CD8-positive, alpha-beta memory T cell (primary cell): ENCODE measurements around the gene PROSER1. TPM values are rescaled to one million over a fixed set of nuclear protein-coding genes. Genes with fewer than 3 reads are reported as not detected.
"Not testable (repeated sequence)": the region's sequence is repeated elsewhere in the genome, so short reads cannot be mapped to it uniquely, and the experiment has no call there.

ENCODE experiments used
- CTCF ChIA-PET: fragments of 350-600 bp; sonication (Branson Sonifier 250); formaldehyde crosslinking; loops from one replicate; lab custom pipeline; 2021; ENCODE audit warnings: antibody characterized with exemption; lab: Charles Lee
- POLR2A ChIA-PET: fragments of 350-600 bp; sonication (Branson Sonifier 250); formaldehyde crosslinking; loops from one replicate; lab custom pipeline; 2021; ENCODE audit warnings: antibody characterized with exemption; lab: Charles Lee
- DNase-seq, 5 donors: peaks; one replicate each; pipeline versions ENCODE4 v3.0.0 to v3.0.0-alpha.2; 2020 to 2022; ENCODE audit warnings: mixed read lengths in 1 of 5
- H3K27ac ChIP-seq: one replicate; pipeline ENCODE4 v1.7.0; 2013; ENCODE audit warnings: low read depth, mild to moderate bottlenecking, low read length, moderate library complexity
- H3K27me3 ChIP-seq: 2 replicates; pipeline ENCODE4 v1.7.0; 2013; ENCODE audit warnings: low read length, mild to moderate bottlenecking; ENCODE audit not compliant: insufficient read depth, poor library complexity, severe bottlenecking
- H3K36me3 ChIP-seq: 2 replicates; pipeline ENCODE4 v1.7.0; 2013; ENCODE audit warnings: mild to moderate bottlenecking, low read length, moderate library complexity; ENCODE audit not compliant: insufficient read depth
- H3K4me1 ChIP-seq: 2 replicates; pipeline ENCODE4 v1.7.0; 2013; ENCODE audit warnings: mild to moderate bottlenecking, low read length, moderate library complexity; ENCODE audit not compliant: insufficient read depth
- H3K4me3 ChIP-seq: 2 replicates; pipeline ENCODE4 v1.7.0; 2013; ENCODE audit warnings: mild to moderate bottlenecking, low read length
- H3K9me3 ChIP-seq: 2 replicates; pipeline ENCODE4 v1.7.0; 2013; ENCODE audit warnings: mild to moderate bottlenecking, low read length
- H3K27ac Mint-ChIP-seq, 8 donors: one replicate each; pipeline ENCODE4 v1.8.0; 2020 to 2021; ENCODE audit warnings: mixed read lengths in 8 of 8, mild to moderate bottlenecking in 6 of 8, inconsistent platforms in 3 of 8, moderate library complexity in 3 of 8
- H3K27me3 Mint-ChIP-seq, 2 donors: one replicate each; pipeline ENCODE4 v1.8.0; 2020 to 2021; ENCODE audit warnings: mixed read lengths in 2 of 2, mild to moderate bottlenecking in 1 of 2, moderate library complexity in 1 of 2
- H3K36me3 Mint-ChIP-seq, 3 donors: one replicate each; pipeline ENCODE4 v1.8.0; 2020 to 2021; ENCODE audit warnings: mixed read lengths in 3 of 3, inconsistent platforms in 1 of 3, mild to moderate bottlenecking in 1 of 3
- H3K4me1 Mint-ChIP-seq, 3 donors: one replicate each; pipeline ENCODE4 v1.8.0; 2020 to 2021; ENCODE audit warnings: mixed read lengths in 3 of 3, inconsistent platforms in 1 of 3, mild to moderate bottlenecking in 1 of 3
- H3K4me3 Mint-ChIP-seq, 7 donors: one replicate each; pipeline ENCODE4 v1.8.0; 2020 to 2021; ENCODE audit warnings: mixed read lengths in 7 of 7, mild to moderate bottlenecking in 6 of 7, moderate library complexity in 4 of 7, inconsistent platforms in 2 of 7
- H3K9me3 Mint-ChIP-seq, 5 donors: one replicate each; pipeline ENCODE4 v1.8.0; 2020 to 2022; ENCODE audit warnings: mixed read lengths in 5 of 5, mild to moderate bottlenecking in 3 of 5, moderate library complexity in 2 of 5, inconsistent platforms in 1 of 5
- polyA plus RNA-seq: library from polyadenylated mRNA; unstranded; fragments of 300-500 nt; fragmentation: Illumina TruSeq; gene quantifications from one replicate; pipeline ENCODE4 v1.2.3, GENCODE V29; 2021
- total RNA-seq, 2 experiments: library from RNA; stranded (reverse); gene quantifications; one replicate each; pipeline ENCODE4 v1.2.3, GENCODE V29; 2021

PROSER1 gene
- total RNA-seq (10 to 100 TPM; 84.8 to 96.6 TPM), polyA plus RNA-seq (20.2 TPM)

DNA sequence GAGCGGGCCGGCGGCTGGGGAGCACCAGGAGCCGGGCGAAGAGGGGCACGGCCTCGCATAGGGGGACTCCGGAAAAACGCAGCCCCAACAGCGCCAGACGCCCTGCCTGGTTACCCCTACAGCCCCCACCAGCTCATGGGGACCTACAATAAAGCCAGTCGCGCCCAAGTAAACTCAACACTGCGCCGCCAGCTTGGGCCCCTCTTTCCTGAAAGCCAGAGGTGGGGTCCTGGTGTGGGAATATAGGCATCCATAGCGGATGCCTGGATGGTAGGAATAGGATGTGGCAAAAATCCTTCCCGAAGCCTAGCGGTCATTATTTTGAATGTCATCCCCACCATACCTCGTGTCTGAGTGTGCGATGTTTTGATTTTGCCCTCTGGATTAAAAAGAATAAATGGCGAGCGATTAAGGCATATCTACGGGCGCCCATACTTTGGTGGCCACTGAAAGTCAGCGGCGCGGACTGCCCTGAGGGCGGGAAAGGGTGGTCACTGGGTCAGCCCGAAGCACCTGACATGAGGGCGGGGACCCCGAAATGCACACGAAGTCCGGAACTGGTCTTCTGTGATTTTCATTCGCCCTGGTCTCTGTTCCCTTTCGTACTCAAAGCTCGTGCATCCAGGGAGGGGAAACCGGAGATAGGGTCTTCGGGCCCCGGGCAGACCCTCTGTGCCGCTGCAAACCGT lies at the start of gene PROSER1, which contains the start of gene NHLRC3:
TSS of gene PROSER1 (minus strand) at position 210 of the 689 bp plus-strand sequence. CDS start 847 bp downstream, outside the sequence.
TSS of gene NHLRC3 (plus strand) at position 577 of the 689 bp plus-strand sequence. CDS start 184 bp downstream, outside the sequence.
- Mint-ChIP-seq H3K4me3 (peak within 1 kb of the TSS; percentile 91 to 98 (median 97)), H3K4me1 (peaks cover 55 to 83% (median 73%) of the 10 kb centered on the region in 3 donors), H3K9me3 (no peaks in the 10 kb centered on the region), H3K36me3 (peaks cover 0 to 35% (median 0%) of the 10 kb centered on the region in 3 donors), H3K27ac (peak within 1 kb of the TSS; percentile 95 to 99 (median 98)), H3K27me3 (peaks cover 0 to 3% of the 10 kb centered on the region in 2 donors)
- Histone ChIP-seq H3K27ac (peak within 1 kb of the TSS; percentile 82), H3K4me1 (peaks cover 35% of the 10 kb centered on the region), H3K9me3 (no peaks in the 10 kb centered on the region), H3K27me3 (no peaks in the 10 kb centered on the region), H3K4me3 (peak within 1 kb of the TSS; percentile 90), H3K36me3 (no peaks in the 10 kb centered on the region)
- CTCF ChIA-PET, result interaction anchor here (1.0 to 2.7 kb wide), 5 partner anchors 10 to 574 kb away, joined by 4 to 11 read pairs (median 7); no protein-coding TSS in a partner anchor
- DNase-seq, result peak; percentile 74 to 95 (median 91)
- POLR2A ChIA-PET, result interaction anchor here (1.0 kb wide), 1 partner anchor 13 kb away, joined by 3 read pairs; no protein-coding TSS in a partner anchor

GRCh38 chr13:39086251-39086945 lies 48.5 kb upstream of the PROSER1 start:
- peaks cover 5 to 12% of the 10 kb centered on the region in 2 donors for H3K27me3 Mint-ChIP-seq
- H3K4me1 Mint-ChIP-seq, H3K36me3 Mint-ChIP-seq, H3K27ac ChIP-seq, H3K27me3 ChIP-seq, H3K4me3 ChIP-seq, H3K9me3 Mint-ChIP-seq, DNase-seq, POLR2A ChIA-PET, H3K4me3 Mint-ChIP-seq, CTCF ChIA-PET, H3K4me1 ChIP-seq, H3K9me3 ChIP-seq, H3K36me3 ChIP-seq, H3K27ac Mint-ChIP-seq: not testable (repeated sequence)

GRCh38 chr13:39073983-39074382 lies 36.1 kb upstream of the PROSER1 start:
- Histone ChIP-seq H3K27me3 (peaks cover 6% of the 10 kb centered on the region), H3K9me3 (no peaks in the 10 kb centered on the region), H3K36me3 (no peaks in the 10 kb centered on the region), H3K4me1 (no peaks in the 10 kb centered on the region), H3K4me3 (no peak overlapping the region), H3K27ac (no peak overlapping the region)
- CTCF ChIA-PET, result no interaction called here
- H3K4me3 Mint-ChIP-seq, result no peak overlapping the region
- peaks cover 29 to 44% of the 10 kb centered on the region in 2 donors for H3K27me3 Mint-ChIP-seq
- POLR2A ChIA-PET, result no interaction called here
- peaks cover 0 to 11% (median 9%) of the 10 kb centered on the region in 5 donors for H3K9me3 Mint-ChIP-seq
- no peak overlapping the region for H3K27ac Mint-ChIP-seq
- no peaks in the 10 kb centered on the region for H3K4me1 Mint-ChIP-seq
- H3K36me3 Mint-ChIP-seq, result peaks cover 0 to 2% (median 0%) of the 10 kb centered on the region in 3 donors
- DNase-seq, result no peak

DNA sequence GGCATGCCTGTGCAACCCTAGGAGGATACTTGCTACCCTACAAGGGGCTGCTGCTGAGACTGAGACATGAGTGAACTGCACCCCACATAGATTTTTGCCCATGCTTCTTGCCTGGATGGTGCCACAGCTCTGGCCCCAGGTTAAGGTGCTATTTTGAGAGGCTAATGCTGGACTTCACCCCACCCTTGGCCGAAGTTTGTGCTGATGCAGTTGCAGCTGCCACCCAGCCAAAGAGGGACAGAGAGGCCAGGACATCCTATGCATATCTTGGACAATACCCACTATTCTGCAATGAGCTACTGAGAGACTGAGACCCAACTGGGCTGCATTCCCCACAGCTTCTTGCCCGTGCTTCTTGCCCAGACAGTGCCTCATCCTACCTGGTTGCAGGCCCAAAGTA lies 35.0 kb upstream of the PROSER1 start:
- no peak for DNase-seq
- peaks cover 0 to 11% (median 9%) of the 10 kb centered on the region in 5 donors for H3K9me3 Mint-ChIP-seq
- H3K4me3 ChIP-seq, result no peak overlapping the region
- H3K4me1 ChIP-seq, result no peaks in the 10 kb centered on the region
- H3K27me3 ChIP-seq, result peaks cover 6% of the 10 kb centered on the region
- POLR2A ChIA-PET, result no interaction called here
- H3K27ac Mint-ChIP-seq, result no peak overlapping the region
- H3K4me3 Mint-ChIP-seq, result no peak overlapping the region
- peaks cover 25 to 44% of the 10 kb centered on the region in 2 donors for H3K27me3 Mint-ChIP-seq
- no peaks in the 10 kb centered on the region for H3K36me3 ChIP-seq
- no peak overlapping the region for H3K27ac ChIP-seq
- no peaks in the 10 kb centered on the region for H3K4me1 Mint-ChIP-seq
- CTCF ChIA-PET, result no interaction called here
- H3K9me3 ChIP-seq, result no peaks in the 10 kb centered on the region
- peaks cover 0 to 5% (median 0%) of the 10 kb centered on the region in 3 donors for H3K36me3 Mint-ChIP-seq

DNA sequence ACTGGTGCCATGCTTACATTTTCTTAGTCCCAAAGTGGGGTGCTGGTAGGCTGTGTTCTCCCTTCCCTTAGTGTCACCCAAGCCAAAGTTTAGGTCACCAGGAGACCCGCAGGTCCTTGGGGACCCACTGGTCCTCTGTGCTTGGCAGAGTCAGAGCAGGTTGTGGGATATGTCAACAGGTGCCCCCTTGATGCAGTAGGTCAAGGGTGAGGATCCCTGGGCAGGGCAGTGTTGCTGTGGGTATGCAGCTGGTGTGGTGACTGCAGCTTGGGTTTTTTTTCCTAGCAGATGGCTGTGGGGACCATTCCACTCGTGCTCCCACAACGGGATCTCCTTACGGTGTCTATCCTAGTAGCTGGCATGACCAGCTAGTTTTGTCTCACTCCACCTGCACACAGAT lies 24.1 kb upstream of the PROSER1 start:
- POLR2A ChIA-PET, result no interaction called here
- H3K27me3 ChIP-seq, result no peaks in the 10 kb centered on the region

GRCh38 chr13:39058040-39058439 lies 20.2 kb upstream of the PROSER1 start:
- DNase-seq, result no peak
- POLR2A ChIA-PET, result no interaction called here
- Mint-ChIP-seq H3K9me3 (peaks cover 0 to 1% (median 0%) of the 10 kb centered on the region in 5 donors), H3K27ac (no peak overlapping the region), H3K4me1 (peaks cover 30 to 53% (median 39%) of the 10 kb centered on the region in 3 donors), H3K4me3 (no peak overlapping the region), H3K36me3 (peaks cover 20 to 26% (median 22%) of the 10 kb centered on the region in 3 donors), H3K27me3 (no peaks in the 10 kb centered on the region)
- Histone ChIP-seq H3K36me3 (no peaks in the 10 kb centered on the region), H3K9me3 (no peaks in the 10 kb centered on the region), H3K4me3 (no peak overlapping the region), H3K27me3 (no peaks in the 10 kb centered on the region), H3K27ac (no peak overlapping the region), H3K4me1 (no peaks in the 10 kb centered on the region)
- CTCF ChIA-PET, result interaction anchor here (0.7 kb wide), 1 partner anchor 9 kb away, joined by 3 read pairs; no protein-coding TSS in a partner anchor

More for the DNA sequence above, 24.1 kb upstream of the PROSER1 start:
- H3K9me3 ChIP-seq, result no peaks in the 10 kb centered on the region
- Mint-ChIP-seq H3K27me3 (no peaks in the 10 kb centered on the region), H3K4me1 (peaks cover 25 to 33% (median 29%) of the 10 kb centered on the region in 3 donors), H3K27ac (peak overlapping the region in 1 of 8 donors; percentile 43), H3K9me3 (peaks cover 0 to 1% (median 0%) of the 10 kb centered on the region in 5 donors), H3K36me3 (peaks cover 8 to 19% (median 17%) of the 10 kb centered on the region in 3 donors), H3K4me3 (no peak overlapping the region)
- no peak overlapping the region for H3K27ac ChIP-seq
- H3K4me1 ChIP-seq, result no peaks in the 10 kb centered on the region
- no peak for DNase-seq
- H3K36me3 ChIP-seq, result no peaks in the 10 kb centered on the region
- CTCF ChIA-PET, result no interaction called here
- no peak overlapping the region for H3K4me3 ChIP-seq

DNA sequence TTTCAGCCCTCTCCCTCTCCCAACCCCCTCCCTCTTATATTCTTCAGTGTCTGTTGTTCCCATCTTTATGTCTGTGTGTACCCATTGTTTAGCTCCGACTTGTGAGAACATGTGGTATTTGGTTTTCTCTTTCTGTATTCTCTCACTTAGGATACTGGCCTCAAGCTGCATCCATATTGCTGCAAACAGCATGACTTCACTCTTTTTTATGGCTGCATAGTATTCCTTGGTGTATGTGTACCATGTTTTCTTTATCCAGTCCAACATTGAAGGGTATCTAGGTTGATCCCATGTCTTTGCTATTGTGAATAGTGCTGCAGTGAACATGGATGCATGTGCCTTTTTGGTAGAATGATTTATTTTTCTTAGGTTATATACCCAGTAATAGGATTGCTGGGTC lies 18.1 kb upstream of the PROSER1 start:
- no peak overlapping the region for H3K4me3 Mint-ChIP-seq
- ChIA-PET CTCF (no interaction called here), POLR2A (no interaction called here)
- Histone ChIP-seq H3K36me3 (no peaks in the 10 kb centered on the region), H3K4me1 (no peaks in the 10 kb centered on the region), H3K27me3 (no peaks in the 10 kb centered on the region), H3K9me3 (no peaks in the 10 kb centered on the region), H3K4me3 (no peak overlapping the region), H3K27ac (no peak overlapping the region)
- H3K9me3 Mint-ChIP-seq, result peaks cover 0 to 1% (median 0%) of the 10 kb centered on the region in 5 donors
- H3K36me3 Mint-ChIP-seq, result peaks cover 18 to 34% (median 26%) of the 10 kb centered on the region in 3 donors
- no peak overlapping the region for H3K27ac Mint-ChIP-seq
- H3K4me1 Mint-ChIP-seq, result peaks cover 30 to 54% (median 39%) of the 10 kb centered on the region in 3 donors
- no peaks in the 10 kb centered on the region for H3K27me3 Mint-ChIP-seq
- DNase-seq, result no peak
